NCI-H2171 (cell line): ENCODE results near the gene RIT2.
"Not testable (repeated sequence)": the region's sequence is repeated elsewhere in the genome, so short reads cannot be mapped to it uniquely, and the experiment has no call there.

Experiments used
- DNase-seq: peaks from one replicate; lab custom pipeline; 2025; lab: John Stamatoyannopoulos, UW

Gene RIT2

GRCh38 chr18:42758852-42759251, 356.6 kb downstream of the RIT2 start:
- no peak for DNase-seq

- DNase-seq, result no peak
These were observed 359.3 kb downstream of the RIT2 start for GRCh38 chr18:42756214-42756613.

- peak; percentile 8 for DNase-seq
These were observed 362.6 kb downstream of the RIT2 start for GRCh38 chr18:42752916-42753315.

DNA sequence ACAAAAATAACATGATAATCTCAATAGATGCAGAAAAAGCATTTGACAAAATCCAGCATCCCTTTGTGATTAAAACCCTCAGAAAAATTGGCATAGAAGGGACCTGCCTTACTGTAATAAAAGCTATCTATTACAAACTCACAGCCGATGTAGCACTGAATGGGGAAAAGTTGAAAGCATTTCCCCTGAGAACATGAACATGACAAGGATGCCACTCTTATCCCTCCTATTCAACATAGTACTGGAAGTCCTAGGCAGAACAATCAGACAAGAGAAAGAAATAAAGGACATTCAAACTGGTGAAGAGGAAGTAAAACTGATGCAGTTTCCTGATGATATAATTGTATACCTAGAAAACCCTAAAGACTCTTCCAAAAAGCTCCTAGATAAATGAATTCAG, 368.7 kb downstream of the RIT2 start:
- DNase-seq, result no peak

DNA sequence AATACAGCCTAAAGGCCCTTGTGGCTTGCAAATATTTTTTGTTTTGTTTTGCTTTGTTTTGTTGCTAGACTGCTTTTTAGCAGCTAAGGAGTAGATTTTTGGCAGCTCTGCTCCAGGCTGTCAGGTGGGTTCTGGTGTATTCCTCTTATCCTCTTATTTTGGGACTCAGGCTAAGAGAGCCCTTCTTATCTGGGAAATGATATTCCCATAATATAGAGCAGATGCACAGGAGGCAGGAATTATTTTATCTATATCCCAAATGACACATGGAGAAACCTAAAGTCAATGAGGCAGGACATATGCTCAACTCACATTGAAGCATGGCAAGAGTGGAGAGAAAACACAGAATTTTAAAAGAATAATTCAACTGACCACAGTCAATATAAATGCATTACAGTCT, 369.6 kb downstream of the RIT2 start:
- DNase-seq, result no peak

- DNase-seq, result no peak
These were observed 370.3 kb downstream of the RIT2 start for GRCh38 chr18:42745171-42745570.

GRCh38 chr18:42743373-42744138, 371.9 kb downstream of the RIT2 start:
- no peak for DNase-seq

DNA sequence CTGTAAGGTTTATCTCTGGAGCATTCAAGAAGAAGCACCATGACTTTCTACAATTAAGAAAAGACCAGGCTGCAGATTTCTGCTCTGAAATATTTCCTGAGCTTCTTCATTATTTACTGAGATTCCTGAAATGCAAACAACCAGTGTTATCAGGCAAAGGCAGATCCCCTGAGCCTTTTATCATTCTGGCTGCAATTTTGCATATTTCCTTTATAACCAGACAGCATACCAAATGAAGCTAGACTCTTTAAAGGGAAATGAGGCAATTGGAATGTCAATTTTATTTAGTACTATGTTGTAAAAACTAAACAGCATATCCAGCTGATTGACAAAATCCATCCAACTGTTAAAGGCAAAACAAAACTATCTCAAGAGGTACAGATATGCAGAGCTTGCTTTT, 372.5 kb downstream of the RIT2 start:
- DNase-seq, result no peak

- no peak for DNase-seq
These were observed 373.0 kb downstream of the RIT2 start for GRCh38 chr18:42742474-42742873.

DNA sequence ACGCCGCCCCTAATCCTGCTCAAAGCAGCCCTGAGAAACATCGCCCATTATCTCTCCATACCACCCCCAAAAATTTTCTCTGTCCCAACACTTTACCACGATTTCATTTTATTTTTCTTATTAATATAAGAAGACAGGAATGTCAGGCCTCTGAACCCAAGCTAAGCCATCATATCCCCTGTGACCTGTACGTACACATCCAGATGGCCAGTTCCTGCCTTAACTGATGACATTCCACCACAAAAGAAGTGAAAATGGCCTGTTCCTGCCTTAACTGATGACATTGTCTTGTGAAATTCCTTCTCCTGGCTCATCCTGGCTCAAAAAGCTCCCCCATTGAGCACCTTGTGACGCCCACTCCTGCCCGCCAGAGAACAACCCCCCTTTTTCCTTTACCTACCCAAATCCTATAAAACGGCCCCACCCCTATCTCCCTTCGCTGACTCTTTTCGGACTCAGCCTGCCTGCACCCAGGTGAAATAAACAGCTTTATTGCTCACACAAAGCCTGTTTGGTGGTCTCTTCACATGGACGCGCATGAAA, 373.6 kb downstream of the RIT2 start:
- not testable (repeated sequence) for DNase-seq

GRCh38 chr18:42741299-42741698, 374.2 kb downstream of the RIT2 start:
- DNase-seq, result not testable (repeated sequence)

GRCh38 chr18:42736074-42736473, 379.4 kb downstream of the RIT2 start:
- DNase-seq, result no peak

GRCh38 chr18:42734520-42734919, 381.0 kb downstream of the RIT2 start:
- DNase-seq, result no peak

- DNase-seq, result no peak
These were observed 385.2 kb downstream of the RIT2 start for GRCh38 chr18:42730272-42730671.

DNA sequence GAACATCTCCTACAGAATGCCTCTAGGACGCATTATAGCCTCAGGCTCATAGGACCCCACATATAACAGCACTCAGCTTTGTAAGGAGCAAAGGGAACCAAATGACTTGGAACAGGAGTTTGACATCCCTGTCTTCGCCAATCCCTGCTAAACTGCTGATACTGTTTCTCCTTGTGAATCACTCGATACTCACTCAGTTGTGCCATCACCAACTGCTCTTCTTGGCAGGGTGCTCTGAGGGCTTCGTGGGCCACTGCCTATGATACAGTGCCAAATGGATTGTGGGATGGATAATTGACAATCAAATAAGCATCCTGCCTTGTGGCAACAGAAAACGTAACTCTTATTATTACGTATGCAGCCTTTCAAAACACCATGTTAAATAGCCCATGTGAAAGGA, 396.3 kb downstream of the RIT2 start:
- DNase-seq, result peak; percentile 41

- no peak for DNase-seq
These were observed 403.4 kb downstream of the RIT2 start for GRCh38 chr18:42712065-42712464.

GRCh38 chr18:42707080-42707479, 408.4 kb downstream of the RIT2 start:
- no peak for DNase-seq

DNA sequence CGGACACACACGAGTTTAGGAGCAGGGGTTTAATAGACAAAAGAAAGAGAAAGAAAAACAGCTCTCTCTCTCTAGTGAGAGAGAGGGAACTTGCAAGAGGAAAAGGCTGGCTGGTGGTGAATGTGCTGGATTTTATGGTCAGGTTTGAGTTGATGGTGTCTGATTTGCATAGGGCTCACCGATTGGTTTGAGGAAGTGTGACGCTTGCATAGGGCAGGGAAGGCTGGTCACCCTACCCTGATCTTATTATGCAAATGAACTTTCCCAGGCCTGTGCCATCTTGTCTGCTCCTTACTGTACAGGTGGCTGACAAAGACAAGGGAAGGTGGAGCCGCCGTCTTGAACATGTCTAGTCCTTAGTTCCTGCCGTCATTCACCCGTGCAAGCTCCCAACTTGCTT, 408.9 kb downstream of the RIT2 start:
- DNase-seq, result peak; percentile 89

DNA sequence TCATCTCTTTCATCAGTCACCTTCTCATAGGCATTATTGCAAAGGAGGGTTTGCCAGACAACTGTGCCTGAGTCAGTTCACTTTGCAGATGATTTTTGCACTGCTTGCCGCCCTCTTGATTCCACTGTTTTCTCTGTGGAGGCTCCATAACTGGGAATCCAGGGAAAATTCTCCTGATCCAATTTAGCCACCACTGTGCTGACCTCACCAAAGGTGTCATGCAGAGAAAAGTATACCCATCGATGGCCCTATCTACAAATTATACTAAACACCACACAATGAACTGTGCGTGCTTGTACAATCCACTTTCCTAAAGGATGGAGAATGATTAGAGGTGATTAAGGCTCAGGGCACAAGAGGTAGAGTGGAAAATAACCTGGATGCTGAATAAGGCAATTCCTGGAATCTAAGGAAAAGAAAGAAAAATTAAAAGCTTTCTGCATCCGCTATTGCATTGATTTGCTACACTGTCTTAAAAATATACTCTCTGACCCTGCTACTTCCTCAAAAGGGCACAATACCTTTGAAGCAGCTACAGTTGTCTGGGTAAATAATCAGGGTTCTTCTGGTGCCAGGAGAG, 409.4 kb downstream of the RIT2 start:
- no peak for DNase-seq
